Large intestine (tissue), 3 donors: ENCODE data around the gene RAB15. TPM values are rescaled to one million over a fixed set of nuclear protein-coding genes. Genes with fewer than 3 reads are reported as not detected.

ENCODE experiments used
- DNase-seq, 2 donors: peaks; one replicate each; pipeline versions ENCODE4 v3.0.0 to v3.0.0-alpha.2; 2013
- H3K27ac ChIP-seq: one replicate; pipeline ENCODE4 v1.5.1; 2013; ENCODE audit warnings: low read length
- H3K27me3 ChIP-seq: 2 replicates; pipeline ENCODE4 v1.6.1; 2013; ENCODE audit warnings: low read length; ENCODE audit not compliant: control insufficient read depth, insufficient read depth
- H3K36me3 ChIP-seq: 2 replicates; pipeline ENCODE4 v1.6.1; 2013; ENCODE audit warnings: low read length; ENCODE audit not compliant: control insufficient read depth, insufficient read depth
- H3K4me1 ChIP-seq: one replicate; pipeline ENCODE4 v1.6.1; 2013; ENCODE audit warnings: low read length; ENCODE audit not compliant: control insufficient read depth, insufficient read depth
- H3K4me3 ChIP-seq: one replicate; pipeline ENCODE4 v1.5.1; 2013; ENCODE audit warnings: low read length
- H3K9me3 ChIP-seq: one replicate; pipeline ENCODE4 v1.6.1; 2013; ENCODE audit warnings: mild to moderate bottlenecking, low read depth, low read length, moderate library complexity; ENCODE audit not compliant: control insufficient read depth
- WGBS: methylation state at CpG from one replicate; pipeline ENCODE4 v1.1.5; 2013; ENCODE audit warnings: low lambda C conversion rate; ENCODE audit not compliant: insufficient coverage; 5-methylcytosine and 5-hydroxymethylcytosine counted together
- polyA plus RNA-seq: library from polyadenylated mRNA; unstranded; fragments of 120-200 nt; gene quantifications from one replicate; pipeline ENCODE4 v1.2.1, GENCODE V29; 2013

The RAB15 gene
- polyA plus RNA-seq, 1 donor: 22.8 TPM

DNA sequence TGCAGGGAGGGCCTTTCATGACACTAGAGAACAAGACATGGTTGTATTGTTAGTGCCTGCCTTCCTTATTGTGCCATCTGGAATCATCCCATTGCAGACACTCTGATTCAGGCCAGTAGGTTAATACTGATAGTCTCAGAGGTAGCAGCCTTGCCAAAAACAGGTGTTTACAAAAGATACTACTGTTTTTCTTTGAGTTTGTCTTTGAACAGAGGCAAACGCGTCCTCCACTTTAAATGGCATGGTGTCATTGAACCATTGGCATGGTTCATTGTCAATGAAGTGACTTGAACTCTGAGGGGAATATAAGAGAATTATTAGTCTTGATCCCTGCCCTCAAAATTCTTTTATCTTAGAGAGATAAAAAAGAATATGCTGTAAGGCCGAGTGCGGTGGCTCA is 18.8 kb upstream of the RAB15 start:
- no CpG with 5 or more reads among the region's 4 CpGs for WGBS
- Histone ChIP-seq H3K4me1 (peaks cover 5% of the 10 kb centered on the region), H3K27ac (no peak overlapping the region)

DNA sequence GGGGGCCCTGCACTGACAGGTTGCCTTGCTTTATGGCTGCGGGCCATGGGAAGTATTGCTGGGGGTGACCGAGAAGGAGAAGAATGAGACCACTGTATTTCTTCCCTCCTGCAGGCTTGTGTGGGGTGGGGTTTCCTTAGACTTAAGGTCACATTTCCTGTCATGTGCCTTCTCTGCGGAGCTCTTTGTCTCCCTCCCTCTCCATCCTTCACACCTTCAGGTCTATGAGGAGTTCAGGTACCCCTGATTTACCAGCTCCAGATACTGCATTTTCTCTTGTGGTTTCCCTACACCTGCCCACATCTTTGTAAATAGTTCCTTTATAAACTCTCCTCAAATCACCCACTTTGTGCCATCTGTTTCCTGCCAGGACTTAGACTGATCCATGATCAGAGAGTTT is 18.2 kb upstream of the RAB15 start:
- no peak overlapping the region for H3K27ac ChIP-seq
- WGBS: 100% methylated on average over 1 of the region's 3 CpGs
- H3K4me1 ChIP-seq: peaks cover 5% of the 10 kb centered on the region

More for the DNA sequence above, 18.8 kb upstream of the RAB15 start:
- H3K27me3 ChIP-seq: no peaks in the 10 kb centered on the region
- H3K4me3 ChIP-seq: no peak overlapping the region
- no peak for DNase-seq
- no peaks in the 10 kb centered on the region for H3K9me3 ChIP-seq
- peaks cover 2% of the 10 kb centered on the region for H3K36me3 ChIP-seq

DNA sequence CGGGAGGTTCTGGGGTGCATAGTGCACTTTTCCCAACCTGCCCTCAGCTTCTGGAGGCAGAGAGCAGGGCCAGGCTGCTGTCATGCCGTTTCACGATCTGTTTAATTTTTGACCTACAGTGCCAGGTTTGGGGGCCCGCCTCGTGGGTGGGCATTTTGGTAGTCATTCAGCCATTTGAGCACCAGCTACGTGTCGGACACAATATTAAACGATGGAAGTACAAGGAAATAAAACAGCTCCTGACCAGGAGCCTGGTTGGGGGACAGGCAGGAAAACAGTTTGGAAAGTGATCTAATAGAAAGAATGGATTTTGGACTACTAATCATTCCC is 15.3 kb upstream of the RAB15 start:
- 0% methylated on average over 1 of the region's 8 CpGs for WGBS
- no peak for DNase-seq
- no peaks in the 10 kb centered on the region for H3K36me3 ChIP-seq
- peak overlapping the region; percentile 92 for H3K27ac ChIP-seq
- no peaks in the 10 kb centered on the region for H3K9me3 ChIP-seq
- peaks cover 5% of the 10 kb centered on the region for H3K4me1 ChIP-seq
- no peaks in the 10 kb centered on the region for H3K27me3 ChIP-seq
- H3K4me3 ChIP-seq: peak overlapping the region; percentile 71

More for the DNA sequence above, 18.2 kb upstream of the RAB15 start:
- no peak for DNase-seq
- Histone ChIP-seq H3K36me3 (peaks cover 2% of the 10 kb centered on the region), H3K4me3 (no peak overlapping the region), H3K27me3 (no peaks in the 10 kb centered on the region), H3K9me3 (no peaks in the 10 kb centered on the region)

DNA sequence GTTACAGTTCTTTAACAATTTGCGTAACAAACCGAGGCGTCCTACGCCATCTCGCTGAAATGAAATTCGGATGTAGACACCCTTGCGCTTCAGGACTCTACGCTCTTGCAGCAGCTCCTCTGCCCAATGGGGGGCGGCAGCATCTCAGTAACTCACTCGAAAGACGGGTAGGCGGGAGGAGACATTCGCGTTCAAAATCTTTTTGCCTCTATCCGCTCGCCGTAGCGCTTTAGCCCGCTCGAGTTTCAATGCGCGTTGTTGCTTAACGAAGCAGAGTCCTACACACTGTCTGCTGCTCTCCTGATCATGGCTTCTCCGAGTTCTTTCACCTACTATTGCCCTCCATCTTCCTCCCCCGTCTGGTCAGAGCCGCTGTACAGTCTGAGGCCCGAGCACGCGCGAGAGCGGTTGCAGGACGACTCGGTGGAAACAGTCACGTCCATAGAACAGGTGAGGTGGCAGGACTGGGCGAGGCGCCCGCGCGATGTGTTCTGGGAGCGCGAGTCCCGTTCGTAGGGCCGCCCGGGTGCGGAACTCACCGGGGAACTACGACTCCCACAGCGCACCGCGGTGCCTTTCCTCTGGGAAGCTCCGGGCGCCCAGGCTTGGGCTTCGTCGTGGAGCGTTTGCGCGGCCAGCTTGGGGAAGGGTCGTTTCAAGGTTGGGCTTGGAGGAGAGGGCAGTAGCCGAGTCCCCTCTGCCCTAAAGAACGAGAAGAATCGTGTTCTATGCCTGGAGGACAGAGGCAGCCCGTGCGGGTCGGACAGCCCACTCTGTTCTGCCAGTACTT is 14.7 kb upstream of the RAB15 start, which contains the start of gene FNTB:
Gene FNTB (plus strand): TSS at position 248 of the 790 bp plus-strand sequence. CDS start 59 bp downstream, at position 307.
- H3K4me3 ChIP-seq: peak within 1 kb of the TSS; percentile 71
- peak within 1 kb of the TSS; percentile 92 for H3K27ac ChIP-seq
- peaks cover 5% of the 10 kb centered on the region for H3K4me1 ChIP-seq
- peak; percentile 93 to 99 for DNase-seq
- no CpG with 5 or more reads among the region's 65 CpGs for WGBS
- no peaks in the 10 kb centered on the region for H3K27me3 ChIP-seq
- H3K36me3 ChIP-seq: no peaks in the 10 kb centered on the region
- H3K9me3 ChIP-seq: no peaks in the 10 kb centered on the region

- peaks cover 5% of the 10 kb centered on the region for H3K4me1 ChIP-seq
- H3K36me3 ChIP-seq: no peaks in the 10 kb centered on the region
- no peak overlapping the region for H3K4me3 ChIP-seq
- H3K27ac ChIP-seq: no peak overlapping the region
- DNase-seq: peak; percentile 41 to 52
- no peaks in the 10 kb centered on the region for H3K27me3 ChIP-seq
- no peaks in the 10 kb centered on the region for H3K9me3 ChIP-seq
- WGBS: 0% methylated on average over 1 of the region's 15 CpGs
Measured at GRCh38 chr14:64983439-64984310, 11.5 kb upstream of the RAB15 start.

- no peak overlapping the region for H3K27ac ChIP-seq
Measured at GRCh38 chr14:64979336-64980074, 7.4 kb upstream of the RAB15 start.

GRCh38 chr14:64974563-64974962 is 2.4 kb upstream of the RAB15 start:
- DNase-seq: no peak
- no peaks in the 10 kb centered on the region for H3K36me3 ChIP-seq
- no peaks in the 10 kb centered on the region for H3K9me3 ChIP-seq
- no peak overlapping the region for H3K4me3 ChIP-seq
- no peak overlapping the region for H3K27ac ChIP-seq
- no peaks in the 10 kb centered on the region for H3K27me3 ChIP-seq
- peaks cover 14% of the 10 kb centered on the region for H3K4me1 ChIP-seq
- no CpG with 5 or more reads among the region's 8 CpGs for WGBS

More at GRCh38 chr14:64979336-64980074, 7.4 kb upstream of the RAB15 start:
- Histone ChIP-seq H3K27me3 (no peaks in the 10 kb centered on the region), H3K4me3 (no peak overlapping the region), H3K9me3 (no peaks in the 10 kb centered on the region), H3K36me3 (no peaks in the 10 kb centered on the region), H3K4me1 (no peaks in the 10 kb centered on the region)
- WGBS: no CpG with 5 or more reads among the region's 5 CpGs
- peak in 1 of 2 donors; percentile 18 for DNase-seq

DNA sequence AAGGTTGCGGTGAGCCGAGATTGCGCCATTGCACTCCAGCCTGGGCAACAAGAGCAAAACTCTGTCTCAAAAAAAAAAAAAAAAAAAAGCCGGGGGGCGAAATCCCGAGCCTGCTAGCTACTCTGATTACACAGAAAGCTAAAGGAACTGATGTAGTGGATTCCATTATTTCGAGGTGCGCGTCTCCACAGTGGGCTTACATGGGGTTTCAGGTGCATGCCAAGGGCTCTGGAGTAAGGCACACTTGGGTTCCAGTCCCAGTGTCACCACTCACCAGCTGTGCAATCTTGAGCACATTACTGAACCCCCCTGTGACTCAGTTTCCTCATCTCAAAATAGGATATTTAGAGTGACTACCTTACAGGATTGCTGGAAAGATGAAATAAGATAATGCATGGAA is 1.7 kb upstream of the RAB15 start:
- H3K9me3 ChIP-seq: no peaks in the 10 kb centered on the region
- H3K27ac ChIP-seq: no peak overlapping the region

DNA sequence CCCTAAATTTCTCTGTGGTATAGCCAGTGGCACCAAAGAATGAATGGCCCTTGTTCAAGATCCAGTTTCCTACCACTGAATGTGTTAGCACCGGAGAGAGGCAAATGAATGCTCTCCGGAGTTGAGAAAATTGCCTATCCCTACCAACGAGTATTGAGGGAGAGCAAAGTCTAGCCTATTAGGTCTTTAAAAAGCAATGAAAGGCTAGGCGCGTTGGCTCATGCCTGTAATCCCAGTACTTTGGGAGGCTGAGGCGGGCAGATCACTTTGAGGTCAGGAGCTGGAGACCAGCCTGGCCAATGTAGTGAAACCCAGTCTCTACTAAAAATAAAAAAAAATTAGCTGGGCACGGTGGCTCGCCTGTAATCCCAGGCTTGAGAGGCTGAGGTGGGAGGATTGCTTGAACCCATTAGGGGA is 898 bp upstream of the RAB15 start:
- no CpG with 5 or more reads among the region's 8 CpGs for WGBS
- DNase-seq: peak in 1 of 2 donors; percentile 49
- Histone ChIP-seq H3K4me3 (no peak overlapping the region), H3K27me3 (no peaks in the 10 kb centered on the region), H3K9me3 (no peaks in the 10 kb centered on the region), H3K36me3 (no peaks in the 10 kb centered on the region), H3K4me1 (peaks cover 16% of the 10 kb centered on the region), H3K27ac (no peak overlapping the region)

More for the DNA sequence above, 1.7 kb upstream of the RAB15 start:
- H3K4me3 ChIP-seq: no peak overlapping the region
- no peak for DNase-seq
- H3K36me3 ChIP-seq: no peaks in the 10 kb centered on the region
- no peaks in the 10 kb centered on the region for H3K27me3 ChIP-seq
- WGBS: no CpG with 5 or more reads among the region's 9 CpGs
- H3K4me1 ChIP-seq: peaks cover 16% of the 10 kb centered on the region

DNA sequence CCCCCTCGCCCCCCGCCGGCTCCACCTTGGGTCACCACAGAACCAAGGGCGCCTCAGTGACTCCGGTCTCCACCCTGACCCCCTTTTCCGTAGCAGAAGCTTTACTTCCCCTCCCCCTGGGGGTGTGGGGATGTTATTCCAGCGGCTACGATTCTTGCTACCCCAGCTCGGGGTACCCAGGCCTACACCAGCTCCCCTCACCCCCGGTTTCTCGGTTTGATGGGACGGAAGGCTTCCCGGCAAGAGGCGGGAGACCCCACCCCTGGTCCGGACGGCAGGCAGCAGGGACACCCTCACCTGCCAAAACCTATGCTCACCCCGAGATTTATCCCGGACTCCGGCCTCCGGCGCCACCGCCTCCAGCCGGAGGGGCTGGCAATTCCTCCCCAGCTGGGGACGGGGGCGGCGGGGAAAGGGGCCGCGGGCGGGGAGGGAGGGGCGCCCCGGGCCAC is 619 bp downstream of the RAB15 start:
- WGBS: no CpG with 5 or more reads among the region's 31 CpGs
- peak overlapping the region; percentile 52 for H3K4me3 ChIP-seq
- no peaks in the 10 kb centered on the region for H3K36me3 ChIP-seq
- no peaks in the 10 kb centered on the region for H3K9me3 ChIP-seq
- peaks cover 16% of the 10 kb centered on the region for H3K4me1 ChIP-seq
- no peak overlapping the region for H3K27ac ChIP-seq
- H3K27me3 ChIP-seq: no peaks in the 10 kb centered on the region
- DNase-seq: peak in 1 of 2 donors; percentile 18
